Gastroesophageal sphincter (tissue), 3 donors: ENCODE measurements around the gene FGF7.

Experiments used
- CTCF ChIP-seq, 4 experiments: fragments of 200-600 bp in 2 of 4; fragments of 450-650 bp in 2 of 4; sonication (generic) in 1 of 4; IDR thresholded peaks; one replicate each; pipeline ENCODE4 v1.5.1; 2017 to 2019; ENCODE audit warnings: antibody characterized with exemption in 4 of 4, mild to moderate bottlenecking in 2 of 4, moderate library complexity in 2 of 4
- EP300 ChIP-seq: sonication (generic); formaldehyde crosslinking; IDR thresholded peaks from one replicate; pipeline ENCODE4 v1.6.1; 2017; ENCODE audit warnings: antibody characterized with exemption, mild to moderate bottlenecking
- POLR2A ChIP-seq, 2 donors: fragments of 450-650 bp; IDR thresholded peaks; one replicate each; pipeline ENCODE4 v1.6.1; 2017; ENCODE audit warnings: antibody characterized with exemption in 2 of 2, mild to moderate bottlenecking in 2 of 2, moderate library complexity in 1 of 2
- POLR2AphosphoS5 ChIP-seq: sonication (generic); formaldehyde crosslinking; IDR thresholded peaks from one replicate; pipeline ENCODE4 v1.6.1; 2017; ENCODE audit warnings: antibody characterized with exemption

GRCh38 chr15:49379996-49380395 lies 43.0 kb upstream of the FGF7 start:
- TF ChIP-seq CTCF (IDR thresholded peaks at IDR 0.05), result no peak
- TF ChIP-seq POLR2A (IDR thresholded peaks at IDR 0.05), result no peak
- no peak for TF ChIP-seq EP300
- TF ChIP-seq POLR2AphosphoS5, result no peak
